H1 (cell line): Measurements from ENCODE around the gene MCM7. TPM values are rescaled to one million over a fixed set of nuclear protein-coding genes. Genes with fewer than 3 reads are reported as not detected.

Experiments used
- CTCF ChIA-PET: fragments of 300-600 bp; sonication (Branson Sonifier 250); formaldehyde crosslinking; loops from one replicate; lab custom pipeline; 2021; ENCODE audit not compliant: partially characterized antibody; lab: Charles Lee
- POLR2A ChIA-PET: fragments of 300-600 bp; sonication (Branson Sonifier 250); formaldehyde crosslinking; loops from one replicate; lab custom pipeline; 2021; ENCODE audit warnings: inconsistent platforms; ENCODE audit not compliant: partially characterized antibody; lab: Charles Lee
- DNase-seq, 2 experiments: peaks; one replicate each; pipeline versions ENCODE4 v3.0.0 to v3.0.0-alpha.2; 2010 to 2022; ENCODE audit warnings: low spot score in 2 of 2, low read depth in 1 of 2, mixed read lengths in 1 of 2
- FAIRE-seq: peaks from 2 replicates; lab custom pipeline; 2011; peaks lifted over from hg19 to GRCh38; lab: Jason Lieb, UNC
- H2AFZ ChIP-seq: 2 replicates; pipeline ENCODE4 v1.8.1; 2012; ENCODE audit warnings: low read length, inconsistent platforms
- H2AK5ac ChIP-seq: 2 replicates; pipeline ENCODE4 v1.6.1; 2013; ENCODE audit warnings: low read depth, low read length
- H2BK120ac ChIP-seq: replicated peaks from 2 replicates; pipeline ENCODE3; 2013; ENCODE audit warnings: low read depth, low read length, inconsistent platforms
- H2BK12ac ChIP-seq: 2 replicates; pipeline ENCODE4 v1.6.1; 2013; ENCODE audit warnings: low read depth, low read length
- H2BK15ac ChIP-seq: 2 replicates; pipeline ENCODE4 v1.6.1; 2013; ENCODE audit warnings: low read length
- H2BK20ac ChIP-seq: 2 replicates; pipeline ENCODE4 v1.6.1; 2013; ENCODE audit warnings: low read length
- H2BK5ac ChIP-seq: 2 replicates; pipeline ENCODE4 v1.6.1; 2013; ENCODE audit warnings: low read depth, low read length
- H3K14ac ChIP-seq: 2 replicates; pipeline ENCODE4 v1.6.1; 2013; ENCODE audit warnings: inconsistent platforms; ENCODE audit not compliant: insufficient read length
- H3K18ac ChIP-seq: 2 replicates; pipeline ENCODE4 v1.6.1; 2013; ENCODE audit warnings: low read length; ENCODE audit errors: extremely low read depth
- H3K23ac ChIP-seq: 2 replicates; pipeline ENCODE4 v1.6.1; 2013; ENCODE audit warnings: inconsistent platforms; ENCODE audit not compliant: insufficient read length
- H3K23me2 ChIP-seq: 2 replicates; pipeline ENCODE4 v1.6.1; 2013; ENCODE audit warnings: low read depth, low read length
- H3K27ac ChIP-seq: 2 replicates; pipeline ENCODE4 v1.6.1; 2011; ENCODE audit warnings: low read depth, low read length, inconsistent platforms
- H3K27me3 ChIP-seq, 4 experiments: replicated peaks in 1 of 4; 1 replicate in 1 of 4; 2 replicates in 3 of 4; pipeline versions ENCODE4 v1.6.1 to v1.8.1; 2011 to 2013; ENCODE audit warnings: low read length in 3 of 4, mild to moderate bottlenecking in 3 of 4, inconsistent platforms in 2 of 4, mixed read lengths in 2 of 4, moderate library complexity in 1 of 4; ENCODE audit not compliant: control insufficient read depth in 3 of 4, insufficient read depth in 3 of 4; ENCODE audit errors: extremely low read depth in 1 of 4
- H3K36me3 ChIP-seq, 4 experiments: 2 replicates each; pipeline versions ENCODE4 v1.6.1 to v1.8.1; 2011 to 2013; ENCODE audit warnings: mild to moderate bottlenecking in 4 of 4, low read length in 3 of 4, moderate library complexity in 2 of 4, control low read depth in 1 of 4, inconsistent platforms in 1 of 4; ENCODE audit not compliant: insufficient read depth in 4 of 4, control insufficient read depth in 2 of 4
- H3K4ac ChIP-seq: replicated peaks from 2 replicates; pipeline ENCODE3; 2013; ENCODE audit warnings: low read length, low read depth, mixed read lengths, inconsistent platforms; ENCODE audit not compliant: insufficient read length
- H3K4me1 ChIP-seq, 4 experiments: replicated peaks in 1 of 4; 1 replicate in 1 of 4; 2 replicates in 3 of 4; pipeline versions ENCODE4 v1.6.1 to v1.8.1; 2011 to 2013; ENCODE audit warnings: low read length in 3 of 4, inconsistent platforms in 2 of 4, mixed read lengths in 1 of 4; ENCODE audit not compliant: insufficient read depth in 4 of 4, control insufficient read depth in 3 of 4
- H3K4me2 ChIP-seq, 2 experiments: 2 replicates each; pipeline versions ENCODE4 v1.6.1 to v1.8.1; 2011 to 2013; ENCODE audit warnings: low read depth in 2 of 2, low read length in 2 of 2, control low read depth in 1 of 2, inconsistent platforms in 1 of 2, mild to moderate bottlenecking in 1 of 2; ENCODE audit not compliant: insufficient read depth in 1 of 2
- H3K4me3 ChIP-seq, 4 experiments: fragments of 200-600, 300-600 bp in 1 of 4; sonication (generic), shearing (Covaris generic), sonication (Bioruptor Twin) in 1 of 4; 2 replicates each; pipeline versions ENCODE4 v1.5.1 to v1.8.1; 2011 to 2016; ENCODE audit warnings: low read length in 4 of 4, low read depth in 3 of 4, control low read depth in 2 of 4, inconsistent platforms in 2 of 4, mild to moderate bottlenecking in 2 of 4, mixed read lengths in 1 of 4, moderate library complexity in 1 of 4; ENCODE audit not compliant: insufficient read depth in 2 of 4; ENCODE audit errors: extremely low read depth in 1 of 4
- H3K56ac ChIP-seq: replicated peaks from 2 replicates; pipeline ENCODE3; 2013; ENCODE audit warnings: low read depth, mild to moderate bottlenecking, mixed read lengths, low read length, inconsistent platforms; ENCODE audit not compliant: insufficient read length
- H3K79me1 ChIP-seq: 2 replicates; pipeline ENCODE4 v1.6.1; 2013; ENCODE audit warnings: low read depth, low read length, control low read depth
- H3K79me2 ChIP-seq, 2 experiments: 2 replicates each; pipeline versions ENCODE4 v1.6.1 to v1.8.1; 2012 to 2013; ENCODE audit warnings: low read length in 2 of 2, mild to moderate bottlenecking in 2 of 2, inconsistent platforms in 1 of 2; ENCODE audit not compliant: insufficient read depth in 2 of 2, control insufficient read depth in 1 of 2
- H3K9ac ChIP-seq, 4 experiments: replicated peaks in 1 of 4; 1 replicate in 1 of 4; 2 replicates in 3 of 4; pipeline versions ENCODE4 v1.6.1 to v1.8.1; 2011 to 2013; ENCODE audit warnings: low read depth in 3 of 4, low read length in 3 of 4, control low read depth in 2 of 4, mild to moderate bottlenecking in 2 of 4, moderate library complexity in 2 of 4, inconsistent platforms in 1 of 4; ENCODE audit errors: extremely low read depth in 1 of 4
- H3K9me3 ChIP-seq, 2 experiments: 2 replicates each; pipeline versions ENCODE4 v1.6.1 to v1.8.1; 2012 to 2013; ENCODE audit warnings: mild to moderate bottlenecking in 2 of 2, moderate library complexity in 2 of 2, control low read depth in 1 of 2, inconsistent platforms in 1 of 2, low read depth in 1 of 2, low read length in 1 of 2, mixed read lengths in 1 of 2; ENCODE audit not compliant: insufficient read depth in 2 of 2
- H4K20me1 ChIP-seq, 2 experiments: replicated peaks in 1 of 2; 2 replicates each; pipeline versions ENCODE3 to v1.8.1; 2011 to 2013; ENCODE audit warnings: inconsistent platforms in 2 of 2, low read length in 2 of 2, mild to moderate bottlenecking in 1 of 2; ENCODE audit not compliant: insufficient read depth in 2 of 2, control insufficient read depth in 1 of 2
- H4K5ac ChIP-seq: 2 replicates; pipeline ENCODE4 v1.6.1; 2013; ENCODE audit warnings: low read length, low read depth, mixed read lengths, inconsistent platforms; ENCODE audit not compliant: insufficient read length
- H4K8ac ChIP-seq: 2 replicates; pipeline ENCODE4 v1.8.0; 2013; ENCODE audit warnings: mild to moderate bottlenecking, moderate library complexity, low read length, inconsistent platforms; ENCODE audit not compliant: insufficient read depth; ENCODE audit errors: extremely low read depth
- H4K91ac ChIP-seq: replicated peaks from 2 replicates; pipeline ENCODE3; 2013; ENCODE audit warnings: low read length, mixed read lengths, inconsistent platforms; ENCODE audit not compliant: insufficient read length
- BRCA1 ChIP-seq: IDR thresholded peaks from 2 replicates; pipeline ENCODE4 v1.6.1; 2012; ENCODE audit warnings: low read depth, low read length, improper control_type of control experiment
- CEBPB ChIP-seq: IDR thresholded peaks from 2 replicates; pipeline ENCODE4 v1.6.1; 2012; ENCODE audit warnings: low read depth, low read length
- GTF2F1 ChIP-seq: IDR thresholded peaks from 2 replicates; pipeline ENCODE4 v1.6.1; 2012; ENCODE audit warnings: low read depth, low read length, improper control_type of control experiment, borderline replicate concordance
- HDAC6 ChIP-seq: IDR thresholded peaks from one replicate; pipeline ENCODE4 v1.7.1; 2012; ENCODE audit warnings: low read depth, mild to moderate bottlenecking, inconsistent platforms, low read length, moderate library complexity
- KDM5A ChIP-seq: fragments of 200-600 bp; IDR thresholded peaks from 2 replicates; pipeline ENCODE4 v1.7.1; 2012; ENCODE audit warnings: mild to moderate bottlenecking, low read length, inconsistent platforms, mixed read lengths
- PHF8 ChIP-seq: fragments of 200-600 bp; sonication (generic); conservative IDR thresholded peaks from 2 replicates; pipeline ENCODE4 v1.7.1; 2012; ENCODE audit warnings: low read depth, mild to moderate bottlenecking, inconsistent platforms, low read length, moderate library complexity
- SRF ChIP-seq: IDR thresholded peaks from 2 replicates; pipeline ENCODE4 v1.6.1; 2011; ENCODE audit warnings: mild to moderate bottlenecking, low read depth, low read length, moderate library complexity
- TBP ChIP-seq: IDR thresholded peaks from 2 replicates; pipeline ENCODE4 v1.6.1; 2011; ENCODE audit warnings: low read depth, low read length, improper control_type of control experiment
- TCF12 ChIP-seq: IDR thresholded peaks from 2 replicates; pipeline ENCODE4 v1.6.1; 2011; ENCODE audit warnings: low read depth, mild to moderate bottlenecking, low read length
- ZNF274 ChIP-seq: IDR thresholded peaks from 2 replicates; pipeline ENCODE4 v1.7.0; 2012; ENCODE audit warnings: low read length, borderline replicate concordance; ENCODE audit errors: extremely low read depth
- WGBS, 2 experiments: shearing (Covaris generic) in 1 of 2; methylation state at CpG; one replicate each; pipeline versions ENCODE4 v1.1.6 to v1.1.7; 2013 to 2015; ENCODE audit warnings: low lambda C conversion rate in 2 of 2, mixed read lengths in 2 of 2, inconsistent platforms in 1 of 2, low coverage in 1 of 2, missing lambda C conversion rate in 1 of 2; ENCODE audit not compliant: insufficient replicate concordance in 2 of 2, insufficient coverage in 1 of 2, insufficient read length in 1 of 2; ENCODE audit errors: extremely low coverage in 1 of 2, missing lambda C conversion rate in 1 of 2; 5-methylcytosine and 5-hydroxymethylcytosine counted together
- polyA plus RNA-seq, 7 experiments: library from polyadenylated mRNA; depleted of rRNA in 3 of 7; stranded (reverse) in 5 of 7; unstranded in 2 of 7; fragments of >200 nt in 5 of 7; fragments of 200-250 nt in 2 of 7; gene quantifications; 1 replicate in 5 of 7; 2 replicates in 1 of 7; 4 replicates in 1 of 7; pipeline versions ENCODE4 v1.2.1 to v1.2.3, GENCODE V29; 2011 to 2013; ENCODE audit warnings: missing spikeins in 2 of 7, mixed read lengths in 2 of 7
- total RNA-seq: library from RNA; stranded (reverse); fragmentation: NEBNext Ultra II Directional; extraction: Animal tissue kit (Norgen Biotek cat#: 25700); gene quantifications from 2 replicates; pipeline ENCODE4 v1.2.1, GENCODE V29; 2021
- TF ChIP-seq, protein P1 (sequence below): IDR thresholded peaks from 2 replicates; pipeline ENCODE4 v1.6.1; 2012; ENCODE audit warnings: low read length, inconsistent platforms

Gene MCM7
- total and polyA plus RNA-seq, 2 of the 8 experiments (the other 6 are each of a cell fraction or from before 2014, with no cell fraction given): 313 to 344 TPM

GRCh38 chr7:100147278-100147677, 46.1 kb upstream of the MCM7 start:
- Histone ChIP-seq H4K20me1 (peaks cover 0 to 1% of the 10 kb centered on the region in 2 experiments), H2AK5ac (no peak overlapping the region), H3K79me2 (peaks cover 0 to 12% of the 10 kb centered on the region in 2 experiments; a peak in 2 of 4 replicates), H4K5ac (no peak overlapping the region), H4K8ac (no peak overlapping the region), H3K9ac (no peak overlapping the region), H3K9me3 (no peaks in the 10 kb centered on the region), H3K56ac (no peak overlapping the region), H3K4me2 (no peak overlapping the region), H4K91ac (no peak overlapping the region), H3K18ac (no peak overlapping the region), H3K23ac (no peak overlapping the region), H2BK12ac (no peak overlapping the region), H2BK20ac (no peak overlapping the region), H2BK5ac (no peak overlapping the region), H3K4me1 (peaks cover 0 to 4% (median under 1%) of the 10 kb centered on the region in 4 experiments; a peak in 2 of 7 replicates), H3K14ac (no peak overlapping the region), H2AFZ (no peak overlapping the region), H3K27me3 (no peaks in the 10 kb centered on the region), H3K4ac (no peak overlapping the region), H3K4me3 (no peak overlapping the region), H2BK15ac (no peak overlapping the region), H3K36me3 (peaks cover 0 to 3% (median 1%) of the 10 kb centered on the region in 4 experiments; a peak in 3 of 8 replicates), H3K27ac (no peak overlapping the region), H2BK120ac (no peak overlapping the region), H3K79me1 (no peaks in the 10 kb centered on the region; the same call in 1 of the 2 replicates), H3K23me2 (peaks cover 3% of the 10 kb centered on the region)
- FAIRE-seq: no peak
- ChIA-PET POLR2A (interaction anchor here (0.7 to 2.2 kb wide), 8 partner anchors 9 to 65 kb away, joined by 3 to 17 read pairs (median 5); partner anchors contain the start of genes AP4M1, MBLAC1 and MCM7), CTCF (interaction anchor here (0.6 to 10.2 kb wide), 5 partner anchors 15 to 228 kb away, joined by 3 to 108 read pairs (median 5); no protein-coding TSS in a partner anchor)
- WGBS, 2 experiments: 96% methylated on average over 2 of the region's 2 CpGs; no CpG with 5 or more reads in 1 of the 2 experiments
- no peak for DNase-seq
- TF ChIP-seq GTF2F1: no peak
- no peak for TF ChIP-seq ZNF274
- no peak for TF ChIP-seq SRF
- TF ChIP-seq KDM5A: no peak
- TF ChIP-seq, protein P1, sequence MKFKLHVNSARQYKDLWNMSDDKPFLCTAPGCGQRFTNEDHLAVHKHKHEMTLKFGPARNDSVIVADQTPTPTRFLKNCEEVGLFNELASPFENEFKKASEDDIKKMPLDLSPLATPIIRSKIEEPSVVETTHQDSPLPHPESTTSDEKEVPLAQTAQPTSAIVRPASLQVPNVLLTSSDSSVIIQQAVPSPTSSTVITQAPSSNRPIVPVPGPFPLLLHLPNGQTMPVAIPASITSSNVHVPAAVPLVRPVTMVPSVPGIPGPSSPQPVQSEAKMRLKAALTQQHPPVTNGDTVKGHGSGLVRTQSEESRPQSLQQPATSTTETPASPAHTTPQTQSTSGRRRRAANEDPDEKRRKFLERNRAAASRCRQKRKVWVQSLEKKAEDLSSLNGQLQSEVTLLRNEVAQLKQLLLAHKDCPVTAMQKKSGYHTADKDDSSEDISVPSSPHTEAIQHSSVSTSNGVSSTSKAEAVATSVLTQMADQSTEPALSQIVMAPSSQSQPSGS: no peak
- no peak for TF ChIP-seq HDAC6
- TF ChIP-seq BRCA1: no peak
- TF ChIP-seq TCF12: no peak
- TF ChIP-seq CEBPB: no peak
- no peak for TF ChIP-seq PHF8
- no peak for TF ChIP-seq TBP
